ENCODE data around the gene ACSL6. TPM values are rescaled to one million over a fixed set of nuclear protein-coding genes. Genes with fewer than 3 reads are reported as not detected.

Gene ACSL6
- total RNA-seq, 1 donor from 2014 or later: 1.5 TPM

DNA sequence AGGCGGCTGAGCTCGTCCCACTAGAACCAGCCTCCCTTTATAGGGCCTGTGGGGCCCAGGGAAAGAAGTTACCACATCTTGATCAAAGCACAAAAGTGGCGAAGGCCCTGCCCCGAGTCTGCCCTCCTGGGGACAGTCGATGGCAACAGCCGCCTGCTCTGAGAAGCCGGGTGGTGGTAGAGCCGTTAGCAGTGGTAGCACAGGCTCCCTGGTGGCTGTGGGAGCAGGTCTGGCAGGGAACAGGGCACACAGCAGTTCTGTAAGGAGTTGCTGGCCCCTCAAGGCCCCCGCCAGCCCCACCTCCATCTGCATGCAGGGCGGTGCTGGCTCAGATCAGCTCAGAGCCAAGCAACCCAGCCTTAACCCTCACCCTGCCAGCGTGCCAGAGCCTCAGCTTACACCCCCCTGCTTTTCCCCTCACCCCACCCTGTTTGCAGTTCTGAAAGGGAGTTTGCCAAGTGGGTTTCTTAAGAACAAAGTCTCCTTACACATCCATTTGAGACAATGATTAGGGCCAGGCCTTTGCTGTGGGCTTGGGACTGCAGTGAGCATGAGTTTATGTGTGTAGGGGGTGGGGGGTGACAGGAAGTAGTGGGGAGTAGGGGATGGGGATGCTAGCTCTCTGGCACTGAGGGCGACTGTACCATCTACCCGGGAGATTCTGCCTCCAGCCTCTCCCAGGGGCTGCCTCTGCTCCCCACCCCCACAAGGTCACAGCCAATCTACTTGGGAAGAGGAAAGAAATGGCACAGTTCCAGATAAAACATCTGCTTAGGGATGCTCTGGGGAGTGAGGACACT is 11.8 kb downstream of the ACSL6 start:
- DNase-seq (ENCODE audit: low spot score): no peak

GRCh38 chr5:131999041-131999440 is 12.4 kb downstream of the ACSL6 start:
- no peak for DNase-seq (ENCODE audit: low spot score)

DNA sequence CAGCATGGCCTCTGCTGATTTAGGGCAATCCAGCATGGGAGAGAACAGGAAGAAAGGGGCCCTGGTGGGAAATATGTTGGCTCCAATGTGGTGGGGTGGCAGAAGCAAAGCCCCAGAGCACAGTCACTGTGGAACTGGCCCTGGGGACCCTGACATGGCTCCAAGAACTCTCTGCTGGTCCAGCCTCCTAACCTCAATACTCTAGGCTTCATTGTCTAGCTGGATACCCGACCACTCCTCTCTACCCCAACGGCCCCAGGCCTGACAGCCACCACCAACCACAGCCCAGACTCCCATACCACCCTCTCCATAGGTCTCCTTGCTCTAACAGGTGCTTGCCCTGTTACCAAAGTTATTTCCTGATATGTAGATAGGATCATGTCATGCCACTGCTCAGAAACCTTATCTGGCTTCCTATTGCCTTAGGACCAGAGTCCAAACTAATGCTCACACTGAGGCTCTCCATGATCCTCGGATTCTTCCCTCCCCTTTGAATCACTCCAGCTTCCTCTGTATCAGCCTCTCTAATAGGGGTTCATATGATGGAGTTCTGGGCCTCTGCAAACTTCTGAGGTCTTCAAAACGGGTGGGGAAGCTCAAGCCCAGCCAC is 12.9 kb downstream of the ACSL6 start:
- DNase-seq (ENCODE audit: low spot score): no peak

DNA sequence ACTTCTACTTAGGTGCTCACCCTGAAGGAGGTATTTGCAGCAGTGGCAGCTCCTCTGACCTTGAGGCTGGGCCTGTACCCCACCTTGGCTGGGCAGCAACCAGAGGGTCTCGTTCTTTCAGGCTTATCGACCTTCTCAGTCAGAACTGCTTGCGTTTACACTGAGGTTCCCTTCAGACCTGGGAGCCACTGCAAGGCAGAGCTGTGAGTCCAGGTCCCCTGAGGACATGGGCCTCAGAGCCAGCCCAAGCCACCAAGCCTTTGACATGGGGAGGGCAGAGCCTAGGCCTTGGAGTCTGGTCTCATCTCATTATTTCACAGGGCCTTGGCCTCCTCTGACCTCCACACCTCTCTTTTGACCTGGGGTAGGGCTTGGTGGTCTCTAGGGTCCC is 13.7 kb downstream of the ACSL6 start:
- no peak for DNase-seq (ENCODE audit: low spot score)

GRCh38 chr5:131997026-131997726 is 14.3 kb downstream of the ACSL6 start:
- no peak for DNase-seq (ENCODE audit: low spot score)

- peak; percentile 38 for DNase-seq (ENCODE audit: low spot score)
These were observed 15.0 kb downstream of the ACSL6 start for GRCh38 chr5:131996210-131997025.

DNA sequence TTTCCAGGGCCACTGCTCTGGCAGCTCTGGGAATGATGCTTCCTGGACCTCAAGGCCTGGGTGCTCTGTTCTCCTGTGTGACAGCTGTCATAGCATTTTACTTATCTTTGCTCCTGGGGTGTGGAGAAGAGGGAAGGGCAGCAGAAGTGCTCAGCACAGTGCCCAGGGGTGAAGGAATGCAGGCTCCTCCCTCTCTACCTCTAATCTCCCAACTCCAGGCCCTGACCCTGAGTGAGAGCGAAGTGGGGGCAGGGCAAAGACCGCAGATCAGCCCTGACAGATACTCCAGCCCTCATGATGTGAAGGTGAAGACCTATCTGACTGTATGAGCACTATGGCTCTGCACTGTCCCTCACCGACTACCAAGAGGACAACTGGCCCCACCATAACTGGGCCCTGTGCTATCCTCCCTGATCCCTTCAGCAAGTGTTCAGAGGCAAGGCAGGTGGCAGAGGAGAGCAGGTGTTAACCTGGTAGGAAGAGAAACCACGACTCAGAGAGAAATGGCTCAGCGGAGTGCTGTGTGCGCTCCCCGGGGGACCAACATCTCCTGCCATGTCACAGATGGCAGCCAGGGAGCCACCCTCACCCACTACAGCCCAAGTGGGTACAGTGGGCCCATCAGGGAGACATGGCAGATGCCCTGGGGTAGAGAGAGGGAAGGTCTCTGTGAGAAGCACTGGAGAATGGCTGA is 16.8 kb downstream of the ACSL6 start:
- DNase-seq (ENCODE audit: low spot score): no peak

GRCh38 chr5:131994090-131994489 is 17.4 kb downstream of the ACSL6 start:
- no peak for DNase-seq (ENCODE audit: low spot score)

GRCh38 chr5:131993676-131994075 is 17.8 kb downstream of the ACSL6 start:
- DNase-seq (ENCODE audit: low spot score): no peak

DNA sequence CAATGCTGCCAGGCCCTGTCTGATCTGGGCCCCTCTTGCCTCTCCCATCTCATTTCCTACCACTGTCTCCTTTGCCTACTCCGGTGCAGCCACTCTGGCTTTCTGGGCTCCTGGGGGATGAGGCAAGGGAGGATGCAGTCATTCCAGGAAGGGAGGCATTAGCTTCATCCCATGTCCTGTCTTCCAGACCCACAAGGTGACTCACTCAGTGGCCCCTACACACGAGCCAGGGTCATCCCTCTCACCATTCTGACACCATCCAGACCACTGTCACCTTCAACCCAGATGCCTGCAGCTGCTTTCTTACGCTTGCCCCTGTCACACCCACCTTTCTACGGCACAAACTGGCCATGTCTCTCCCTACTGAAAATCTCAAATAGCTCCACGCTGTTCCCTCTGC is 19.1 kb downstream of the ACSL6 start:
- DNase-seq (ENCODE audit: low spot score): no peak

DNA sequence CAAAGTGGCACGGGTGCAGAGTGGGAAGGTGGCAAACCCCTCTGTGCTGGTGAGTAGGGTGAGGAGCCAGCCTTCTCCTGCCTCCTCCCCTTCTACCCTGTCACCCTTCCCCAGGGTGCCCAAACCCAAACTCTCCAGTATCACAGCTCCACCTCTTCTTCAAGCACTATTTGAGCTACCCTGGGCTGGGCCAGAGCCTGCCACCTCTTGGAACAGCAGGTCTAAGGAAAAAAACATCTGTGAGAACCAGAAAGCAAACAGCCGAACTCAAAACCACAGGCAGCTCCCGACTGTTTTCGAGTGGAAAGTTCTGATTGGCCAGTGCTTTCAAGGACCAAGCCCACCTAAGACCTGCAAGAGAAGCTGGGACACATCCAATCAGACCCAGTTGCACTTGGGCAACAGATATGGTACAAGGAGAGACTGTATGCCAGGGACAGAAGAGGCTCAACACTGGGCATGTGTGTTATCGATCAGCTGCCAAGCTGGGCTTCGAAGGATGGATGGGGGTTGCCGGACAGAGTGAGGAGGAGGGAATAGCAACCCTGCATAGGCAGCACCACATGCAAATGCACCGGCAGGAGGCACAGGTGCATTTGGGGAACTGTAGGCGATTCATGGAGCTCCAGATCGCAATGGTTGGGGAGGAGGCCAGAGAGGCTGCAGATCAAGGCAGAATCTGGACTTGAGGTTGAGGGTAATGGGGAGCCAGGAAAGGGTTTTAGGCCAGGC is 19.7 kb downstream of the ACSL6 start:
- DNase-seq (ENCODE audit: low spot score): no peak

GRCh38 chr5:131990716-131991115 is 20.7 kb downstream of the ACSL6 start:
- DNase-seq (ENCODE audit: low spot score): no peak

GRCh38 chr5:131988601-131989000 is 22.9 kb downstream of the ACSL6 start:
- no peak for DNase-seq (ENCODE audit: low spot score)

DNA sequence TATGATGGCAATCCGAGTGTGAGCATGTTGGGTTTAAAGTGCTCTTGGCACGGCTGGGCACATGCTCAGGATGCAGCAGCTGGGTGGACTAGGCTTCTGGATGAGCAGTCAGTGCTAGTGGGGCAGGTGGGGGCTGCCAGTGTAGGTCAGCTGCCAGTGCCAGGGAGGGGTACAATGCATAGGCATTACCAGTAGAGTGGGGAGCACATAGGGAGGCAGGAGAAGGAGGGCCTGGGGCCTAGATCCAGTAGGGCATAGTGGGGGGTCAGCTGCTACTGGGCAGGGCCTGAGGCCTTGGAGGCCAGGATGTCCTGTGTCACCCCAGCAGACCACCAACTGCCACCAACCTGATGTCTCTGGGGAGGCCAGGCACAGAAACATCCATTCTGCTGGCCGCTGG is 24.2 kb downstream of the ACSL6 start:
- DNase-seq (ENCODE audit: low spot score): no peak

GRCh38 chr5:131986161-131986912 is 25.1 kb downstream of the ACSL6 start:
- DNase-seq (ENCODE audit: low spot score): no peak

DNA sequence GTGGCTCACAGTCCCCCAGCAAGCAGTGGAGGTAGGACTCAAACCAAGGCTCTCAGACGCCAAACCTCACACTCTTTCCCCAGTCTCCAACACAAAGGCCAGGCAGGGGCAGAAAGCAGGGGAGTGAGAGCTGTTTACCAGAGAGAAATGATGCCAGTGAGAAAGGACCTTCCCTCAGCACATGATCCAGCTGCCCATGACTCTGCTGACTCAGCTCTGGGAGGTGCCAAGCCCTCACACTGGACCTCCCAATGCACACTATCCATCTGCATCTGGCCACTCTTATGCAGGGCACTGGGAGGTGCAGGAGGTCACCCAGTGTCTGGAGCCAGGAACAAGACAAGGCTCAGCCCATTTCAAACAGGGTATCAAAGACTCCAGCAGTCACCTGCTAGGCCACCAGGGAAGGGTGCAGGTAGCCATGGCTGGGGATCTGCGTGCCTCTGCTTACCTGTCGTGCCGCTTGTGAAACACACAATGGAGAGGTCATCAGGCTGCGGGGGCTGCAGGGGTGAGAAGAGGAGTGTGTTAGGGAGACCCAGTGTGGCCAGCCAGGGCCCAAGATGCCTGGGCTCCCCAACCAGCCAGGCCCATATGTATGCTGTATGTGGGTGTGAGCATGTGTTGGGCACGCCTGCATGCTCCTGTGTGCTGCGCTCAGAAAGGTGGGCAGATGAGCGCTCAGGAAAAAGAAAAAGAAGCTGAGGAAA is 26.3 kb downstream of the ACSL6 start:
- DNase-seq (ENCODE audit: low spot score): no peak

DNA sequence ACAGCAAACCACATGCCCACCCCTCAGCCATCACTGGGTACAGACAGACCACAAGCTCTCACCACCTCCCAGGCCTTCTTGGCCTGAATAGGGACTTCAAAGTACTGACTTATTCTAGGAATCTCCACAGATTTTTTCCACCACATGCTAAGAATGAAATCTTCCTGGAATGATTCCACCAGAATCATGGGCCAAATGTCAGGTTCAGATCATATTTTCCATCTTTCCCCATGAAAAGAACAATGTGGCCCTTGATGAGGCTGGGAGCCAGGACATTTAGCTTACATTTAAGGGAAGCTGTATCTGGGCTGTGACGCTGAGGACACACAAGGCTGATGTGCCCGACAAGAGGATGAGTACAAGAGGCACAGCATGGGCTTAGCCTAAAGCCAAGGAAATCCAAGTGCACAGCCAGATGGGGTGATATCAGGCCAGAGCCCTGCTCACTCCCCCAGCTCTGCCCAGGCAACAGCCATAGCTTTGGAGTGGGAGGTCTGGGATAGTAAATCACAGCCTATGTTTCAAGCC is 28.1 kb downstream of the ACSL6 start:
- DNase-seq (ENCODE audit: low spot score): no peak

DNA sequence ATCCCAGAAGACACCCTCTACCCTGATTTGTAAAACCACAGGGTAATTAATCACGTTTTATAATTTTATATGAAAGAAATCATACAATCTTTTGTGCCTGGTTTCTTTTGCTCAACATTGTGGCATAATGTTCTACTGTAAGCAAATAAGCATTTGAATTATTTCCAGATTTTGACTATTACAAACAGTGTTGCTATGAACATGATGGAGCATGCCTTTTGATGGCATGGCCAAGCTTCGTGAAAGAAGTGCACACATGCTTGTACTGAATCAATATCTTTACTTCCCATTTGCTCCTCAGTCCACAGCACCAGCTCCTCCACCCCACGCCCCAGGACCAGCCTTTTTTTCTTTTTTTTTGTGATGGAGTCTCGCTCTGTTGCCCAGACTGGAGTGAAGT is 29.9 kb downstream of the ACSL6 start:
- no peak for DNase-seq (ENCODE audit: low spot score)

GRCh38 chr5:131980696-131981095 is 30.8 kb downstream of the ACSL6 start:
- no peak for DNase-seq (ENCODE audit: low spot score)

Measured in mucosa of gallbladder (tissue), 1 donor.